ENCODE data around the gene DDX5. TPM values are rescaled to one million over a fixed set of nuclear protein-coding genes. Genes with fewer than 3 reads are reported as not detected.

The DDX5 gene
- total RNA-seq, 1 experiment from 2014 or later = 402 TPM

DNA sequence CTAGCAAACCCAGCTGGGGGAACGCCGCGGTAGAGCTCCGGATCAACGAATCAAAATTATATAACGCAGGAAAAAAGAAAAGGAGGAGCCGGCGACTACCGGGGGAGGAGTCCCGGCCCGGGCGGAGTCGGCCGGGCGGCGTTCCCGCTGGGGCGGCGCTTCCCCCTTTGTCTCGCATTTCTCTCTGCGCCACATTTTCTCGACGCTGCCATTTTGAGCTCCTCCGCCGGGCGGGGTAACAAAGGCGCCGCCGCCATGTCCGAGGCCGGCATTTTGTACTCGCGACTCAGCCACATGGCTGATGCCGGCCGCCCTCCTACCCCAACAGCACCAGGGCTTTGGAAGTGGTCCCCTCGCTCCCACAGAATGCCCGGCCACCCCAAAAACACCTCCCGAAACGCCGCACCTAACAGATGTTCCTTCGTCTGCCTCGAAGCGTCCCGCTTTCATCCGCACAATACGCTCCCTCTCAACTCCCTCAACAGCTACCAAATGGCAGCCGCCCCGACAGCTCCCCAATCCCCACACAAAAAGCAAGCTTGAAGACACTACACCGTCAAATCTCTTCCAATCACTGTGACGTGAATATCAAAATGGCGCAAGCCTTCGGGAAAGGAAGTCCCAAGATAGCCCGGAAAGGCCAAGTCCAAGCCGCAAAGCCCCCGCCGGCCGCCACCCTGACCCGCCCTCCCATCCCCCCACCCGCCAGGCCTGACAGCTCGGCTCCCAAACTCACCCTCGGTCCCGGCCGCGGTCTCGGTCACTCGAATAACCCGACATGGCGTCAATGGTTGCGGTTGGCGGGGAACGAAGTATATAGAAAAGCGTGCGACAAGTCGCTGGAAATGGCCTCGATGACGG, 519 bp downstream of the DDX5 start:
- Histone ChIP-seq H3K9me3 (ENCODE audit: insufficient read depth, low read depth) (no peaks in the 10 kb centered on the region), H4K20me1 (ENCODE audit: insufficient read depth) (peaks cover 71% of the 10 kb centered on the region), H3K9me2 (ENCODE audit: insufficient read depth) (no peaks in the 10 kb centered on the region), H3K27me3 (ENCODE audit: insufficient read depth, low read depth) (no peaks in the 10 kb centered on the region), H3K36me3 (ENCODE audit: low read depth) (peaks cover 66% of the 10 kb centered on the region), H3K4me3 (peak overlapping the region; percentile 100), H3K27ac (peak overlapping the region; percentile 98), H3K4me1 (replicated peaks; ENCODE audit: insufficient read depth) (peaks cover 32% of the 10 kb centered on the region), H3K4me2 (peak overlapping the region; percentile 95), H3K79me2 (ENCODE audit: low read depth) (peaks cover 91% of the 10 kb centered on the region), H3F3A (ENCODE audit: insufficient read depth, low read depth) (peaks cover 59% of the 10 kb centered on the region), H2AFZ (no peak overlapping the region)
- POLR2A ChIA-PET (ENCODE audit: unreplicated experiment) = interaction anchor here (0.6 to 1.9 kb wide), 18 partner anchors 8 to 683 kb away, joined by 3 to 17 read pairs (median 6); partner anchors contain the start of gene POLG2
- peak; percentile 49 to 82 for DNase-seq
- intact Hi-C loops (cut with micrococcal nuclease; ENCODE audit: unreplicated experiment) = loop anchor here (2.0 kb wide), 1 partner anchor 63 kb away; no protein-coding TSS in a partner anchor
- TF ChIP-seq CTCF (conservative IDR thresholded peaks at IDR 0.05) = no peak; the same call in 1 of the 2 replicates
- TF ChIP-seq EZH2 (IDR thresholded peaks at IDR 0.05; ENCODE audit: low read depth) = no peak
- CTCF ChIA-PET = interaction anchor here (0.7 to 1.0 kb wide), 2 partner anchors 86 to 589 kb away, joined by 3 read pairs; no protein-coding TSS in a partner anchor
- TSS peak; percentile 33 for BruUV-seq (replicated peaks)

GRCh38 chr17:64504769-64505339, 1.2 kb downstream of the DDX5 start:
- peaks cover 66% of the 10 kb centered on the region for H3F3A ChIP-seq (ENCODE audit: insufficient read depth, low read depth)
- H3K27me3 ChIP-seq (ENCODE audit: insufficient read depth, low read depth) = no peaks in the 10 kb centered on the region
- no peaks in the 10 kb centered on the region for H3K9me3 ChIP-seq (ENCODE audit: insufficient read depth, low read depth)
- CTCF ChIA-PET = interaction anchor here (0.7 to 1.0 kb wide), 2 partner anchors 85 to 590 kb away, joined by 3 read pairs; no protein-coding TSS in a partner anchor
- H3K4me2 ChIP-seq = peak overlapping the region; percentile 95
- POLR2A ChIA-PET (ENCODE audit: unreplicated experiment) = interaction anchor here (0.6 to 1.9 kb wide), 15 partner anchors 8 to 683 kb away, joined by 3 to 17 read pairs (median 6); partner anchors contain the start of gene POLG2
- peaks cover 91% of the 10 kb centered on the region for H3K79me2 ChIP-seq (ENCODE audit: low read depth)
- no peak overlapping the region for H2AFZ ChIP-seq
- peaks cover 71% of the 10 kb centered on the region for H4K20me1 ChIP-seq (ENCODE audit: insufficient read depth)
- H3K36me3 ChIP-seq (ENCODE audit: low read depth) = peaks cover 66% of the 10 kb centered on the region
- H3K4me3 ChIP-seq = peak overlapping the region; percentile 100
- no TSS peak for BruUV-seq (replicated peaks)
- TF ChIP-seq CTCF (conservative IDR thresholded peaks at IDR 0.05) (no peak), EZH2 (IDR thresholded peaks at IDR 0.05; ENCODE audit: low read depth) (no peak)
- peaks cover 40% of the 10 kb centered on the region for H3K4me1 ChIP-seq (replicated peaks; ENCODE audit: insufficient read depth)
- no peaks in the 10 kb centered on the region for H3K9me2 ChIP-seq (ENCODE audit: insufficient read depth)
- intact Hi-C loops (cut with micrococcal nuclease; ENCODE audit: unreplicated experiment) = no loop called here
- H3K27ac ChIP-seq = peak overlapping the region; percentile 98
- no peak for DNase-seq

Data from PC-9 (cell line).